Measurements from ENCODE around the gene HNRNPF. TPM values are rescaled to one million over a fixed set of nuclear protein-coding genes. Genes with fewer than 3 reads are reported as not detected.

Gene HNRNPF
- total and polyA plus RNA-seq, 11 donors, result 24.0 to 142 (median 79.1) TPM

- Histone ChIP-seq H3K36me3 (peaks cover 0 to 5% (median 0%) of the 10 kb centered on the region in 9 donors), H3K27me3 (no peaks in the 10 kb centered on the region), H3K27ac (no peak overlapping the region), H3K4me3 (no peak overlapping the region), H3K4me1 (peaks cover 0 to 7% (median 0%) of the 10 kb centered on the region in 12 donors), H3K9me3 (no peaks in the 10 kb centered on the region)
- no peak for ATAC-seq
- no peak for DNase-seq
- intact Hi-C loops (cut with DNase I), result loop anchor here in 1 of 10 donors (10.0 kb wide), 1 partner anchor 660 kb away; the partner anchor contains the start of gene BMS1
- WGBS, 4 donors, result 91 to 96% (median 94%) methylated on average over 2 of the region's 2 CpGs
- TF ChIP-seq POLR2A (IDR thresholded peaks at IDR 0.05) (no peak), CTCF (IDR thresholded peaks at IDR 0.05) (no peak)
Observed at GRCh38 chr10:43444897-43445466, 36.0 kb upstream of the HNRNPF start.

GRCh38 chr10:43444323-43444722 lies 35.3 kb upstream of the HNRNPF start:
- intact Hi-C loops (cut with DNase I), result loop anchor here in 1 of 10 donors (10.0 kb wide), 1 partner anchor 660 kb away; the partner anchor contains the start of gene BMS1
- TF ChIP-seq POLR2A (IDR thresholded peaks at IDR 0.05) (no peak), CTCF (IDR thresholded peaks at IDR 0.05) (no peak)
- ATAC-seq (no peak), DNase-seq (no peak)
- Histone ChIP-seq H3K4me3 (no peak overlapping the region), H3K9me3 (no peaks in the 10 kb centered on the region), H3K4me1 (peaks cover 0 to 8% (median 0%) of the 10 kb centered on the region in 12 donors), H3K27me3 (no peaks in the 10 kb centered on the region), H3K36me3 (peaks cover 0 to 5% (median 0%) of the 10 kb centered on the region in 9 donors), H3K27ac (no peak overlapping the region)
- 85 to 91% (median 88%) methylated on average over 7 of the region's 7 CpGs for WGBS, 4 donors

- no peak for DNase-seq
- Histone ChIP-seq H3K9me3 (no peaks in the 10 kb centered on the region), H3K27me3 (no peaks in the 10 kb centered on the region), H3K4me1 (peaks cover 0 to 20% (median 7%) of the 10 kb centered on the region in 12 donors), H3K36me3 (peaks cover 0 to 5% (median 0%) of the 10 kb centered on the region in 9 donors), H3K4me3 (no peak overlapping the region), H3K27ac (peak overlapping the region in 1 of 12 donors; percentile 15)
- TF ChIP-seq CTCF (IDR thresholded peaks at IDR 0.05) (no peak), POLR2A (IDR thresholded peaks at IDR 0.05) (no peak)
- ATAC-seq, result no peak
- 87 to 91% (median 89%) methylated on average over 5 of the region's 5 CpGs for WGBS, 4 donors
- intact Hi-C loops (cut with DNase I), result loop anchor here in 1 of 10 donors (10.0 kb wide), 1 partner anchor 656 kb away; the partner anchor contains the start of gene BMS1
Observed at GRCh38 chr10:43440463-43441134, 31.6 kb upstream of the HNRNPF start.
